Endothelial cell (in vitro differentiated cells): Measurements from ENCODE around the gene ARID1B. TPM values are rescaled to one million over a fixed set of nuclear protein-coding genes. Genes with fewer than 3 reads are reported as not detected.
"Not testable (repeated sequence)": the region's sequence is repeated elsewhere in the genome, so short reads cannot be mapped to it uniquely, and the experiment has no call there.

Source experiments
- DNase-seq: peaks from one replicate; pipeline ENCODE4 v3.0.0; 2021; ENCODE audit warnings: low spot score
- H3K27ac Mint-ChIP-seq: one replicate; pipeline ENCODE4 v1.8.0; 2021; ENCODE audit warnings: mixed read lengths, inconsistent platforms; ENCODE audit not compliant: unreplicated experiment
- H3K27me3 Mint-ChIP-seq: one replicate; pipeline ENCODE4 v1.8.0; 2021; ENCODE audit warnings: mild to moderate bottlenecking, moderate library complexity, mixed read lengths, inconsistent platforms; ENCODE audit not compliant: unreplicated experiment
- H3K36me3 Mint-ChIP-seq: one replicate; pipeline ENCODE4 v1.8.0; 2021; ENCODE audit warnings: mild to moderate bottlenecking, low read depth, mixed read lengths, inconsistent platforms; ENCODE audit not compliant: unreplicated experiment
- H3K4me1 Mint-ChIP-seq: one replicate; pipeline ENCODE4 v1.8.0; 2021; ENCODE audit warnings: mild to moderate bottlenecking, mixed read lengths, inconsistent platforms; ENCODE audit not compliant: unreplicated experiment
- H3K4me3 Mint-ChIP-seq: one replicate; pipeline ENCODE4 v1.8.0; 2021; ENCODE audit warnings: mild to moderate bottlenecking, mixed read lengths, inconsistent platforms; ENCODE audit not compliant: unreplicated experiment
- H3K9me3 Mint-ChIP-seq: one replicate; pipeline ENCODE4 v1.8.0; 2021; ENCODE audit warnings: mixed read lengths, inconsistent platforms; ENCODE audit not compliant: unreplicated experiment
- total RNA-seq: library from RNA; stranded (reverse); fragmentation: NEBNext Ultra II Directional; extraction: Animal tissue kit (Norgen Biotek cat#: 25700); gene quantifications from one replicate; pipeline ENCODE4 v1.2.1, GENCODE V29; 2021; ENCODE audit not compliant: unreplicated experiment
- TF ChIP-seq, protein P1 (sequence below): fragments of 200-600 bp; sonication (generic); IDR thresholded peaks from one replicate; pipeline ENCODE4 v1.5.0; 2021; ENCODE audit warnings: antibody characterized with exemption; ENCODE audit not compliant: unreplicated experiment

The ARID1B gene
- total RNA-seq, 1 donor from 2014 or later = 104 TPM

DNA sequence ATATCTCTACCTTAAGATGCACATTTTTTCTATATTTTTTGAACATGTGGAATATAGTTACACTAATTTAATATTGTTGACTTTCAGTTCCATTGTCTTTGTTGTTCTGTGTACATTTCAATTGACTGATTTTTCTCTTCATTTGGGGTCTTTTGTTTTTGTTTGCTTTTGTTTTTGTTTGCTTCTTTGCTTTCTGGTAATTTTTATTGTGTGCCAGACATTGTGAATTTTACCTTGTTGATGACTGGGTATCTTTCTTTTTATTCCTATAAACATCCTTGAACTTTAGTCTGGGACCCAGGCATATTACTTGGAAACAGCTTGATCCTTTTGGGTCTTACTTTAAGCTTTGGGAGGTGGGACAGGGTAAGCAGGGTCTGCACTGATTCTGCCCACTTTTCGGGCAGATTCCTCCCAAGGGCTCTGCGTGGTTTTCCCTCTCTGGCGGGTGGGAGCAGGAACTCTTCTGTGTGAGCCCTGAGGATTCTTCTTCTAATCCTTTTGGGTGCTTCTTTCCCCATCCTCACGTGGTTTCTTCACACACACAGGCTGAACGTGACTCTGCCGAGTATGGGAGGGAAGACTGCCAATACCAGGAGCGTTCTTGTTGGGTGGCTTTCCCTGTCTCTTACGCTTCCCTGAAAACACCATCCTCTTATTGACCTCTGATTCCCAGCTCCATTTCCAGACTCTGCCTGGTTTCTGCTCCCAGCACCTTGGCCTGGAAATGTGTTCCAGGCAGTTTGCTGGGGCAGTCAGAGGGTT is 200.5 kb downstream of the ARID1B start:
- DNase-seq = no peak
- H3K27ac Mint-ChIP-seq = no peak overlapping the region

DNA sequence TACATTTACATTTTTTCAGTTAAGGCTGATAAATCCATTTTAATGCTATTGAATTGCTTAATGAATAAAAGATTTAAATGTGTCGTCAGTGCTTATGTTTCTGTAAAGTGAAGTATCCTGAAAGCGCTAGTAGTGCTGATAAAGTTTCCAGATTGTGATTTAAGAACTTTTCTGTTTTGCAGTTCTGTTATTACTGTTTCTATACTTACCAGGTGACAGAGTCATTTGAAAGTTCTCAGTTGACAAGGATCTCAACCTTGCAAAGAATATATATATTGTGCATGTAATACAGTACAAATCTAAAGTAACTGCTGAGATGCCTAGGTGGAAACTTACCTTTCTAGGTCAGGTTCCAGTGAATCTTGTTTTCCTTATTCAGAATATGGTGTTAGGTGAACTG is 201.8 kb downstream of the ARID1B start:
- Mint-ChIP-seq H3K9me3 (no peaks in the 10 kb centered on the region), H3K27me3 (no peaks in the 10 kb centered on the region), H3K4me1 (peaks cover 28% of the 10 kb centered on the region), H3K4me3 (no peak overlapping the region), H3K36me3 (no peaks in the 10 kb centered on the region), H3K27ac (no peak overlapping the region)
- TF ChIP-seq, protein P1, sequence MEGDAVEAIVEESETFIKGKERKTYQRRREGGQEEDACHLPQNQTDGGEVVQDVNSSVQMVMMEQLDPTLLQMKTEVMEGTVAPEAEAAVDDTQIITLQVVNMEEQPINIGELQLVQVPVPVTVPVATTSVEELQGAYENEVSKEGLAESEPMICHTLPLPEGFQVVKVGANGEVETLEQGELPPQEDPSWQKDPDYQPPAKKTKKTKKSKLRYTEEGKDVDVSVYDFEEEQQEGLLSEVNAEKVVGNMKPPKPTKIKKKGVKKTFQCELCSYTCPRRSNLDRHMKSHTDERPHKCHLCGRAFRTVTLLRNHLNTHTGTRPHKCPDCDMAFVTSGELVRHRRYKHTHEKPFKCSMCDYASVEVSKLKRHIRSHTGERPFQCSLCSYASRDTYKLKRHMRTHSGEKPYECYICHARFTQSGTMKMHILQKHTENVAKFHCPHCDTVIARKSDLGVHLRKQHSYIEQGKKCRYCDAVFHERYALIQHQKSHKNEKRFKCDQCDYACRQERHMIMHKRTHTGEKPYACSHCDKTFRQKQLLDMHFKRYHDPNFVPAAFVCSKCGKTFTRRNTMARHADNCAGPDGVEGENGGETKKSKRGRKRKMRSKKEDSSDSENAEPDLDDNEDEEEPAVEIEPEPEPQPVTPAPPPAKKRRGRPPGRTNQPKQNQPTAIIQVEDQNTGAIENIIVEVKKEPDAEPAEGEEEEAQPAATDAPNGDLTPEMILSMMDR = no peak
- no peak for DNase-seq

More for the DNA sequence above, 200.5 kb downstream of the ARID1B start:
- TF ChIP-seq, protein P1 = no peak
- H3K36me3 Mint-ChIP-seq = no peaks in the 10 kb centered on the region
- peaks cover 26% of the 10 kb centered on the region for H3K4me1 Mint-ChIP-seq
- no peak overlapping the region for H3K4me3 Mint-ChIP-seq
- H3K27me3 Mint-ChIP-seq = no peaks in the 10 kb centered on the region
- H3K9me3 Mint-ChIP-seq = no peaks in the 10 kb centered on the region

GRCh38 chr6:156980515-156980914 is 203.3 kb downstream of the ARID1B start:
- Mint-ChIP-seq H3K4me1 (peaks cover 37% of the 10 kb centered on the region), H3K27ac (no peak overlapping the region), H3K27me3 (peaks cover 2% of the 10 kb centered on the region), H3K4me3 (no peak overlapping the region), H3K36me3 (no peaks in the 10 kb centered on the region), H3K9me3 (no peaks in the 10 kb centered on the region)
- no peak for DNase-seq
- TF ChIP-seq, protein P1 = no peak

DNA sequence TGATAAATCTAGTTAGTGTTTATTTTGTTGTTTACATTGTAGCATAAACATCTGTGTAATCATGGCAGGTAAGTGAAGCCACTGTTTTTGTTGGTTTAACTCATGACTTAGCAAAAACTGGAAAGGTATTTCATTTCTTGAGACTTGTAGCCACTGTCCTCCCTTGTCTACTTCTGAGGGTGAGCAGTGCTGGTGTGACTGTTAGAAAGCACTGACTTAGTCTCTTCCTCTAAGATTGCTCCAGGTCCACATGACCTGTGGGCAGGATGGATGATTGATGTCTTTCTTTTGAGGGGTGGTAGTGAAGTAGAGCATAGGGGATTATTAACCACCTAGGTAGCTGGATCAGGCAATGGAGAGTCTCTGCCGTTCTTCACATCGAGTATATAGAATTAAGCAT is 203.8 kb downstream of the ARID1B start:
- Mint-ChIP-seq H3K36me3 (no peaks in the 10 kb centered on the region), H3K4me3 (no peak overlapping the region), H3K27ac (no peak overlapping the region), H3K27me3 (peaks cover 2% of the 10 kb centered on the region), H3K4me1 (peaks cover 33% of the 10 kb centered on the region), H3K9me3 (no peaks in the 10 kb centered on the region)
- TF ChIP-seq, protein P1 = no peak
- DNase-seq = no peak

GRCh38 chr6:156982168-156982567 is 205.0 kb downstream of the ARID1B start:
- H3K36me3 Mint-ChIP-seq = no peaks in the 10 kb centered on the region
- peaks cover 2% of the 10 kb centered on the region for H3K27me3 Mint-ChIP-seq
- no peak overlapping the region for H3K27ac Mint-ChIP-seq
- TF ChIP-seq, protein P1 = no peak
- peaks cover 24% of the 10 kb centered on the region for H3K4me1 Mint-ChIP-seq
- no peak overlapping the region for H3K4me3 Mint-ChIP-seq
- H3K9me3 Mint-ChIP-seq = no peaks in the 10 kb centered on the region
- no peak for DNase-seq

DNA sequence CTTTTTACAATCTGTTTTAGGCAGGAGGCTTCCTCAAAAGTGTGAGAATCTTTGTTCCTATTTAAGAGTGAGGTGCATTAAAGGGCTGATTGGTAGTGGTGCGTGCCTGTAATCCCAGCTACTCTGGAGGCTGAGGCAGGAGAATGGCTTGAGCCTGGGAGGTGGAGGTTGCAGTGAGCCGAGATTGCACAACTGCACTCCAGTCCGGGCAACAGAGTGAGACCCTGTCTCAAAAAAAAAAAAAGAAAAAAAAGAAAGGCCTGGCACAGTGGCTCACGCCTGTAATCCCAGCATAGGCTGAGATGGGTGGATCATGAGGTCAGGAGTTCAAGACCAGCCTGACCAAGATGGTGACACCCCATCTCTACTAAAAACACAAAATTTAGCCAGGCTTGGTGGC is 205.7 kb downstream of the ARID1B start:
- not testable (repeated sequence) for H3K4me3 Mint-ChIP-seq, H3K27me3 Mint-ChIP-seq, DNase-seq, H3K27ac Mint-ChIP-seq, H3K36me3 Mint-ChIP-seq, H3K9me3 Mint-ChIP-seq
- H3K4me1 Mint-ChIP-seq = peaks cover 27% of the 10 kb centered on the region
